Fibroblast of lung (primary cell): ENCODE measurements around the gene GLIPR1L2.

Experiments used
- CTCF ChIP-seq, 2 donors: IDR thresholded peaks in 1 of 2; conservative IDR thresholded peaks in 1 of 2; 1 replicate in 1 of 2; 2 replicates in 1 of 2; pipeline ENCODE4 v1.5.1; 2011 to 2012; ENCODE audit warnings: low read length in 2 of 2, control low read depth in 1 of 2, inconsistent platforms in 1 of 2, low read depth in 1 of 2, mild to moderate bottlenecking in 1 of 2
- EZH2 ChIP-seq: IDR thresholded peaks from 2 replicates; pipeline ENCODE4 v1.5.1; 2012; ENCODE audit warnings: low read length, control low read depth, mild to moderate bottlenecking; ENCODE audit errors: missing control alignments

- TF ChIP-seq CTCF (conservative IDR thresholded peaks at IDR 0.05 in 1 of 2, IDR thresholded peaks at IDR 0.05 in 1 of 2; ENCODE audit: low read depth in 1 of 2, low read length in 2 of 2) (no peak), EZH2 (no peak)
Measured at GRCh38 chr12:75452675-75453330, 61.9 kb downstream of the GLIPR1L2 start.
